Fibroblast of pulmonary artery (primary cell): ENCODE results near the gene NEDD4L.

ENCODE experiments used
- DNase-seq: peaks from one replicate; pipeline ENCODE4 v3.0.0-alpha.2; 2010; ENCODE audit warnings: low read depth
- H3K4me3 ChIP-seq: replicated peaks from 2 replicates; pipeline ENCODE4 v1.5.1; 2011; ENCODE audit warnings: low read depth, mild to moderate bottlenecking, control low read depth, low read length, moderate library complexity
- CTCF ChIP-seq: IDR thresholded peaks from 2 replicates; pipeline ENCODE4 v1.5.1; 2011; ENCODE audit warnings: mild to moderate bottlenecking, control low read depth, low read length, inconsistent platforms; ENCODE audit errors: missing control alignments

Gene NEDD4L

DNA sequence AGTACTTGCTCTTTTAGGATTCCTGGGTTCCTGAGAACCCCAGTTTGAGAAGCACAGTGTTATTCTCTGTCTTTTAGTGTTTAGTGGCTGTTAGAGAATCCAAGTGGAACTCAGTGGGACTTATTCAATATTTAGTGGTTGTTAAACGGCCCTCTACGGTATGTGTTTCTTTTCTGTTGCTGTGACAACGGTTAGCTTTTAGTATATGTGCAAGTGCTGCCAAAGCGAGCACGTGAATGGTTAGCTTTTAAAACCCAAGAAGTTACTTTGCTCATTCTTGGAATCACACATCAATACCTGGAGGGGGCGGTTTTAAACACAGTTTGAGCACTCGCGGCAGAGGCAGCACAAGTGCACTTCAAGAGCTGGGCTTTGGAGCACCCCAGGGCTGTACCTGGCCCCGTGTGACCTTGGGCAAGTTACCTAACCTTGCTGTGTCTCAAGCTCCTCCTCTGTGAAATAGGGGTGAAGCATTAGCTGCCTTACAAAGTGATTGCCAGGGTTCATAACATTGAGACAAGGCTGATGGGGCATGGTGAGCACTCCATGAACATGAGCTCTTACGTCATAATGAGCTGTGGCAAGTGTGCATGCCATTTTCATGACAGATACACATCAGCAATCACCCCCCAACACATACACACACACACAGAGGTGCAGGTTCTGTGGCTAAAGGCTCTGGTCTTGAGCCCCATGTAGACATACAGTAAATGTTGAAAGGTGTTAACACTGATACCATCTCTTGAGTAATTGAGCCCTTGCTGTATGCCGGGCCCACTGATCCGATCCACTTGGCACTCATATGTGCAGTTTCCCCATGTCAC is 350.8 kb downstream of the NEDD4L start:
- DNase-seq, result no peak
- H3K4me3 ChIP-seq, result no peak overlapping the region

DNA sequence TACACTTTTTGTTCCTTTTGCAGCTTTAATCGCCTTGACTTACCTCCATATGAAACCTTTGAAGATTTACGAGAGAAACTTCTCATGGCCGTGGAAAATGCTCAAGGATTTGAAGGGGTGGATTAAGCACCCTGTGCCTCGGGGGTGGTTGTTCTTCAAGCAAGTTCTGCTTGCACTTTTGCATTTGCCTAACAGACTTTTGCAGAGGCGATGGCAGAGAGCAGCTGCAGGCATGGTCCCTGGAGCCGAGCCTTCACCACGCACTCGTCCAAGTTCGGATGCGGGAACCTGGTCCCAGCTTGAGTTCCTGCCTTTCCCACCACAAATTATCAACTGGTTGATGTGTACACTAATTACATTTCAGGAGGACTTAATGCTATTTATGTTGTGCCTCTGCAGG is 352.1 kb downstream of the NEDD4L start:
- no peak for TF ChIP-seq CTCF
- DNase-seq, result no peak
- no peak overlapping the region for H3K4me3 ChIP-seq

More for the DNA sequence above, 350.8 kb downstream of the NEDD4L start:
- TF ChIP-seq CTCF, result no peak

DNA sequence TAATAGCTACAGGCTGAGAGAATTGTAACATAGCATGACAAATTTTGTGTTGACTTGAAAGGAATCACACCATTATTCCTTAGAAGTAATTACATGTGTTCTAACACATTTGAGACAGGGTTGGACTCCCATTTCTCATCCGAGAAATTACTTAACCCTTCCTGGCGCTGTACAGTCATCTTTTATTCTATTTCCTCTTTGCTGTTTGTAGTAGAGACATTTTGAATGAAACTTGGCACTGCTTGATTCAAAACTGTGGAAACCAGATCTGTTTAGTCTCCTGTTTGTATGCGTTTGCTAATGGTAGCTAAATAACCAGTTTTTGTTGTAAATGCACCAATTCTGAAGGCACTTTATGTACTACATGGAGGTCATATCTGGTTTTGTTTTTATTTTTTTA is 352.9 kb downstream of the NEDD4L start:
- no peak for TF ChIP-seq CTCF
- DNase-seq, result peak; percentile 28

DNA sequence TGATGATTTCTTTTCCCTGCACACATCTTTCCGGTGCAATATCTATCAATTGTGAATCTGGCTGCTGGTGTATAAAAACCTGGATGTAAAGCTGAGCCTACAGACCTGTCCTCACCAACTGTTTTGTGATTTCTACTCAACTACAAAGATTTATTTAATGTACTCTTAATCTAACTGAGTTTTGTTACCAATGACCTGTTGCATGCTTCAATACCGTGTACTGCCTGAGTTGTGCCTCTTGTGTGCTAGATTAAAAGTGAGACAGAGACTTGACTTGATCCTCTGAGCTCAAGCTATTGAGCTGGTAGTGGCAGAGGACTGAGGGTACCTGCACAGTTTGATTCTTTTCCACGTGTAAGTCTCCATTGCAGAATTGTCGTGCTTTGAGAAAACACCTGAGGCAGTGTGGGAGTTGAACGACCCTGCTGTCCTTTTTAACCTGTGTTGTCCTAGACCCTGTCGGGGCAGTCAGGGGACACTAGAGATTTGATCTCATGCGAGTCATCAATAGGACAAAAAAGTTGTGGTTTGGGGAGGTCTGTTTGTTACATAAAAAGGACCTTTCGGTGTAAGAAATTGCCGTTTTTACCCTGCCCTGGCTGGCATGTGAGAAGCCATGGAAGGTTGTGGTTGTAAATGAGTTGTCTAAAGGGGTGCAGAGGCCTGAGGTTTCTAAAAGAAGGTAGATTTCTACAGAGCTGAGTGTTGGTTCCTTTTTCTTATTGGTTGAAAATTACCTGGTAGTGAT is 353.5 kb downstream of the NEDD4L start:
- no peak overlapping the region for H3K4me3 ChIP-seq
- no peak for TF ChIP-seq CTCF
- DNase-seq, result no peak

More for the DNA sequence above, 352.9 kb downstream of the NEDD4L start:
- H3K4me3 ChIP-seq, result no peak overlapping the region

GRCh38 chr18:58398648-58399398 is 354.8 kb downstream of the NEDD4L start:
- no peak for TF ChIP-seq CTCF
- H3K4me3 ChIP-seq, result no peak overlapping the region
- no peak for DNase-seq

DNA sequence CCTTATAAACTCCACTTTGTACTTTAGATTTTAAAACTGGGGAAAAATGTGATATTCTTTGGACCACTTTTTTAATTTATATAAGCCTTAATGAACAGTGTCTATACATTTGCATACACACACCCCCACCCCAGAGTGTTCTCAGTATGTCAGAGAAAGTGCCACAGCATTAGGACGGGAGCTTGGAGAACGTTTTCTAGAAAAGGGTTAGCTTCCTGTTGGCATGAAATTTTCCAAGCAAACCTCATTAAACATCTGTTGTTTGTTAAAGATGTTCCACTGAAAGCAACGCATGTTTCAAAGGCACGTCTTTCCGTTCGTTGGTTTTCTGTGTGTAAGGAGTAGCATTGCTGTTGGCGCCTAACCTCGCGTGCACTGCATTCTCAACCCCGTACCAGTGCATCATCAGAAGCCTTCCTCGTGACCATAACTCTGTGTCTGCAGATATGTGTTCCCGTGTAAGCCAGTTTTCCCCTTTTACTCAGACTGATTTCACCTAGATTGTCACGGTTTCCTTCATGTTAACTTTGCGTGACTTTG is 356.4 kb downstream of the NEDD4L start:
- no peak for TF ChIP-seq CTCF
- no peak overlapping the region for H3K4me3 ChIP-seq
- no peak for DNase-seq
